Fibroblast of lung (primary cell): ENCODE measurements around the gene EFCAB14. TPM values are rescaled to one million over a fixed set of nuclear protein-coding genes. Genes with fewer than 3 reads are reported as not detected.

Source experiments
- DNase-seq, 2 donors: peaks; one replicate each; pipeline versions ENCODE4 v3.0.0 to v3.0.0-alpha.2; 2010; ENCODE audit warnings: low read depth in 2 of 2
- H2AFZ ChIP-seq: 2 replicates; pipeline ENCODE4 v1.5.1; 2012; ENCODE audit warnings: low read length, control low read depth, inconsistent platforms
- H3K27ac ChIP-seq: 2 replicates; pipeline ENCODE4 v1.5.1; 2011; ENCODE audit warnings: low read length, control low read depth; ENCODE audit not compliant: insufficient read depth
- H3K27me3 ChIP-seq: 2 replicates; pipeline ENCODE4 v1.5.1; 2011; ENCODE audit warnings: mild to moderate bottlenecking, low read length; ENCODE audit not compliant: control insufficient read depth, insufficient read depth
- H3K36me3 ChIP-seq: 2 replicates; pipeline ENCODE4 v1.5.1; 2011; ENCODE audit warnings: low read length; ENCODE audit not compliant: control insufficient read depth, insufficient read depth
- H3K4me1 ChIP-seq: 2 replicates; pipeline ENCODE4 v1.5.1; 2011; ENCODE audit warnings: low read length; ENCODE audit not compliant: control insufficient read depth, insufficient read depth; ENCODE audit errors: extremely low read depth
- H3K4me2 ChIP-seq: 2 replicates; pipeline ENCODE4 v1.5.1; 2011; ENCODE audit warnings: low read length, control low read depth; ENCODE audit not compliant: insufficient read depth; ENCODE audit errors: extremely low read depth
- H3K4me3 ChIP-seq, 4 experiments: fragments of 200-600 bp in 1 of 4; sonication (generic) in 1 of 4; replicated peaks in 1 of 4; 2 replicates each; pipeline ENCODE4 v1.5.1; 2011 to 2016; ENCODE audit warnings: low read length in 4 of 4, low read depth in 3 of 4, mild to moderate bottlenecking in 3 of 4, control low read depth in 2 of 4, inconsistent platforms in 1 of 4, mixed read lengths in 1 of 4; ENCODE audit not compliant: insufficient read depth in 1 of 4; ENCODE audit errors: control extremely low read depth in 1 of 4
- H3K79me2 ChIP-seq: 2 replicates; pipeline ENCODE4 v1.5.1; 2012; ENCODE audit warnings: mild to moderate bottlenecking, low read length, inconsistent platforms; ENCODE audit not compliant: control insufficient read depth, insufficient read depth
- H3K9ac ChIP-seq: 2 replicates; pipeline ENCODE4 v1.5.1; 2011; ENCODE audit warnings: mild to moderate bottlenecking, low read length, control low read depth; ENCODE audit not compliant: insufficient read depth
- H3K9me3 ChIP-seq: 2 replicates; pipeline ENCODE4 v1.5.1; 2012; ENCODE audit warnings: low read depth, low read length; ENCODE audit not compliant: control insufficient read depth, insufficient read depth
- H4K20me1 ChIP-seq: 2 replicates; pipeline ENCODE4 v1.5.1; 2011; ENCODE audit warnings: low read length; ENCODE audit not compliant: control insufficient read depth, insufficient read depth; ENCODE audit errors: extremely low read depth
- CTCF ChIP-seq, 2 donors: IDR thresholded peaks in 1 of 2; conservative IDR thresholded peaks in 1 of 2; 1 replicate in 1 of 2; 2 replicates in 1 of 2; pipeline ENCODE4 v1.5.1; 2011 to 2012; ENCODE audit warnings: low read length in 2 of 2, control low read depth in 1 of 2, inconsistent platforms in 1 of 2, low read depth in 1 of 2, mild to moderate bottlenecking in 1 of 2
- EZH2 ChIP-seq: IDR thresholded peaks from 2 replicates; pipeline ENCODE4 v1.5.1; 2012; ENCODE audit warnings: low read length, control low read depth, mild to moderate bottlenecking; ENCODE audit errors: missing control alignments
- polyA plus RNA-seq, 2 donors: library from polyadenylated mRNA; depleted of rRNA in 1 of 2; stranded (reverse) in 1 of 2; unstranded in 1 of 2; fragments of >200 nt; gene quantifications; 2 replicates each; pipeline ENCODE4 v1.2.1, GENCODE V29; 2011 to 2012; ENCODE audit warnings: missing spikeins in 1 of 2
- total RNA-seq: library from RNA; depleted of rRNA; stranded (reverse); fragments of >200 nt; gene quantifications from 2 replicates; pipeline ENCODE4 v1.2.1, GENCODE V29; 2014

Gene EFCAB14
- total and polyA plus RNA-seq, 2 donors (not counting 1 experiment from before 2014, with no cell fraction given) = 35.3 to 65.0 TPM

- H3K9me3 ChIP-seq = no peaks in the 10 kb centered on the region
Measured at GRCh38 chr1:46677339-46677738, 41.6 kb downstream of the EFCAB14 start.

GRCh38 chr1:46676531-46676930, 42.4 kb downstream of the EFCAB14 start:
- Histone ChIP-seq H3K27me3 (no peaks in the 10 kb centered on the region), H3K4me1 (no peaks in the 10 kb centered on the region), H4K20me1 (no peaks in the 10 kb centered on the region), H3K79me2 (no peaks in the 10 kb centered on the region), H3K4me2 (no peak overlapping the region), H3K27ac (no peak overlapping the region), H3K9me3 (no peaks in the 10 kb centered on the region), H3K36me3 (peaks cover 4% of the 10 kb centered on the region), H3K4me3 (no peak overlapping the region), H3K9ac (no peak overlapping the region), H2AFZ (no peak overlapping the region)
- no peak for DNase-seq
- no peak for TF ChIP-seq CTCF (conservative IDR thresholded peaks at IDR 0.05 in 1 of 2, IDR thresholded peaks at IDR 0.05 in 1 of 2; ENCODE audit: low read depth in 1 of 2, low read length in 2 of 2)
- no peak for TF ChIP-seq EZH2

More at GRCh38 chr1:46677339-46677738, 41.6 kb downstream of the EFCAB14 start:
- DNase-seq = no peak
- H3K27me3 ChIP-seq = no peaks in the 10 kb centered on the region
- peaks cover 4% of the 10 kb centered on the region for H3K36me3 ChIP-seq
- no peak overlapping the region for H2AFZ ChIP-seq
- no peak overlapping the region for H3K4me3 ChIP-seq
- TF ChIP-seq EZH2 = no peak
- no peak for TF ChIP-seq CTCF (conservative IDR thresholded peaks at IDR 0.05 in 1 of 2, IDR thresholded peaks at IDR 0.05 in 1 of 2; ENCODE audit: low read depth in 1 of 2, low read length in 2 of 2)
- no peak overlapping the region for H3K9ac ChIP-seq
- H3K27ac ChIP-seq = no peak overlapping the region
- H3K4me2 ChIP-seq = no peak overlapping the region
- H4K20me1 ChIP-seq = no peaks in the 10 kb centered on the region
- no peaks in the 10 kb centered on the region for H3K79me2 ChIP-seq
- no peaks in the 10 kb centered on the region for H3K4me1 ChIP-seq

DNA sequence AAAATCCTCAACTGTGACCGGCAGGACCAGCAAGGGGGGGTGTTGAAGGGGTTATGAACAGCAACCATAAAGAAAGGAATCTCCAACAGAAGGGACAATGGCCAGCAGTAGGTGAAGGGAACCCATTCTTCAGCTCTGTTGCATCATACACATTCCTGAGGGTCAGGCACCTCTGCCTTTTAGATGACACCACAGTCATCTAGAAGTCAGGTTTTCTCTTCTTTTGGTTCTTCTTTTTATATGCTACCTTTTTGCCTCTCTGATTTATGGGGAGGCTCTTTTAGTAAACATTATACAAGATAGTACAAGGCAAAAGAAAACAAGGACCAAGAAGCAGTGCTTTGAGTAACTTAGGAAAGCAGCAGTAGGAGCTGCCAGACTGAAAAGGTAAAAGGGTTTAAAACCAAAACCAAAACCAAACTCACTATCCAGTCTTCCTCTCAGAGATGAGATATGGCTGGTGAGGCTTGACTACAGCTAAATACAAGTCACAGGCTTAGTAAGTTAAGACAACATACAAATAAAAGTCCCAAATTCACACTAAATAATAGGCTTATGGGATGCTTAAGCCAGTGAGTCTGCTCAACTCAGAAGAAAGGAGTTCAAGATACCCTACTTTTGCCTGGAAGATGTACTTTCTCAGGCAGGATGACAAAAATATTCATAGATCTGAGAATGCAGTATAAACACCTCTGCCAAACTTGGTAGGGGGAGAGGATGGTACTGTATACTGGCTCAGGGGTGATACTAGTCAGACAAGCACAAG, 43.2 kb downstream of the EFCAB14 start:
- no peak overlapping the region for H3K4me2 ChIP-seq
- no peaks in the 10 kb centered on the region for H3K79me2 ChIP-seq
- no peaks in the 10 kb centered on the region for H3K4me1 ChIP-seq
- no peaks in the 10 kb centered on the region for H3K27me3 ChIP-seq
- peaks cover 4% of the 10 kb centered on the region for H3K36me3 ChIP-seq
- H2AFZ ChIP-seq = no peak overlapping the region
- no peak overlapping the region for H3K27ac ChIP-seq
- no peak overlapping the region for H3K4me3 ChIP-seq
- H3K9ac ChIP-seq = no peak overlapping the region
- TF ChIP-seq EZH2 (no peak), CTCF (conservative IDR thresholded peaks at IDR 0.05 in 1 of 2, IDR thresholded peaks at IDR 0.05 in 1 of 2; ENCODE audit: low read depth in 1 of 2, low read length in 2 of 2) (no peak)
- no peaks in the 10 kb centered on the region for H3K9me3 ChIP-seq
- H4K20me1 ChIP-seq = no peaks in the 10 kb centered on the region
- DNase-seq = no peak
